Measurements from ENCODE around the gene TRPV5. TPM values are rescaled to one million over a fixed set of nuclear protein-coding genes. Genes with fewer than 3 reads are reported as not detected.

TRPV5 gene
- total RNA-seq, 2 experiments from 2014 or later: not detected

- intact Hi-C loops (cut with DNase I, micrococcal nuclease): no loop called here
- Mint-ChIP-seq H3K36me3 (ENCODE audit: low read depth) (peaks cover 6% of the 10 kb centered on the region), H3K9me3 (ENCODE audit: low read depth) (no peaks in the 10 kb centered on the region)
Observed at GRCh38 chr7:142874409-142874808, 59.1 kb downstream of the TRPV5 start.

GRCh38 chr7:142873871-142874270 lies 59.7 kb downstream of the TRPV5 start:
- intact Hi-C loops (cut with DNase I, micrococcal nuclease): loop anchor here in 1 of 2 experiments (2.0 kb wide), 1 partner anchor 341 kb away; no protein-coding TSS in a partner anchor
- ATAC-seq: no peak
- ChIA-PET POLR2A (interaction anchor here (0.6 kb wide), 1 partner anchor 237 kb away, joined by 4 read pairs; no protein-coding TSS in a partner anchor), CTCF (interaction anchor here (0.5 to 4.3 kb wide), 20 partner anchors 8 to 1263 kb away, joined by 3 to 42 read pairs (median 6); partner anchors contain the start of gene EPHB6)
- no peaks in the 10 kb centered on the region for H3K9me3 Mint-ChIP-seq (ENCODE audit: low read depth)
- DNase-seq: no peak
- no peak overlapping the region for H3K4me3 Mint-ChIP-seq
- H3K27ac Mint-ChIP-seq: no peak overlapping the region
- peaks cover 7% of the 10 kb centered on the region for H3K36me3 Mint-ChIP-seq (ENCODE audit: low read depth)
- H3K4me1 Mint-ChIP-seq: no peaks in the 10 kb centered on the region
- H3K27me3 Mint-ChIP-seq: no peaks in the 10 kb centered on the region

More at GRCh38 chr7:142874409-142874808, 59.1 kb downstream of the TRPV5 start:
- Mint-ChIP-seq H3K4me3 (no peak overlapping the region), H3K27me3 (no peaks in the 10 kb centered on the region), H3K27ac (no peak overlapping the region), H3K4me1 (no peaks in the 10 kb centered on the region)
- ChIA-PET POLR2A (interaction anchor here (0.6 kb wide), 1 partner anchor 237 kb away, joined by 4 read pairs; no protein-coding TSS in a partner anchor), CTCF (interaction anchor here (0.9 to 4.3 kb wide), 4 partner anchors 16 to 416 kb away, joined by 3 to 42 read pairs (median 14); no protein-coding TSS in a partner anchor)
- ATAC-seq (no peak), DNase-seq (no peak)

- intact Hi-C loops (cut with DNase I, micrococcal nuclease): loop anchor here in 1 of 2 experiments (2.0 kb wide), 1 partner anchor 341 kb away; no protein-coding TSS in a partner anchor
- no peaks in the 10 kb centered on the region for H3K27me3 Mint-ChIP-seq
- peaks cover 7% of the 10 kb centered on the region for H3K36me3 Mint-ChIP-seq (ENCODE audit: low read depth)
- peak; percentile 77 for ATAC-seq
- POLR2A ChIA-PET: no interaction called here
- H3K9me3 Mint-ChIP-seq (ENCODE audit: low read depth): no peaks in the 10 kb centered on the region
- DNase-seq: peak; percentile 68
- no peak overlapping the region for H3K4me3 Mint-ChIP-seq
- no peak overlapping the region for H3K27ac Mint-ChIP-seq
- CTCF ChIA-PET: interaction anchor here (0.5 to 4.3 kb wide), 34 partner anchors 8 to 1263 kb away, joined by 3 to 42 read pairs (median 4); partner anchors contain the start of gene EPHB6
- H3K4me1 Mint-ChIP-seq: no peaks in the 10 kb centered on the region
Observed at GRCh38 chr7:142873281-142873784, 60.2 kb downstream of the TRPV5 start.

GRCh38 chr7:142872106-142872675 lies 61.4 kb downstream of the TRPV5 start:
- Mint-ChIP-seq H3K4me3 (no peak overlapping the region), H3K27ac (no peak overlapping the region), H3K27me3 (no peaks in the 10 kb centered on the region), H3K9me3 (ENCODE audit: low read depth) (no peaks in the 10 kb centered on the region), H3K36me3 (ENCODE audit: low read depth) (peaks cover 7% of the 10 kb centered on the region), H3K4me1 (no peaks in the 10 kb centered on the region)
- ChIA-PET POLR2A (no interaction called here), CTCF (interaction anchor here (0.6 to 4.3 kb wide), 22 partner anchors 9 to 568 kb away, joined by 3 to 42 read pairs (median 5); partner anchors contain the start of gene EPHB6)
- intact Hi-C loops (cut with DNase I, micrococcal nuclease): loop anchor here in 1 of 2 experiments (2.0 kb wide), 1 partner anchor 343 kb away; no protein-coding TSS in a partner anchor
- ATAC-seq: no peak
- DNase-seq: no peak

GRCh38 chr7:142871260-142872105 lies 62.1 kb downstream of the TRPV5 start:
- no peaks in the 10 kb centered on the region for H3K4me1 Mint-ChIP-seq
- no peak for ATAC-seq
- no peaks in the 10 kb centered on the region for H3K9me3 Mint-ChIP-seq (ENCODE audit: low read depth)
- CTCF ChIA-PET: interaction anchor here (1.2 to 4.3 kb wide), 7 partner anchors 10 to 567 kb away, joined by 3 to 42 read pairs (median 8); no protein-coding TSS in a partner anchor
- H3K27me3 Mint-ChIP-seq: no peaks in the 10 kb centered on the region
- no peak for DNase-seq
- POLR2A ChIA-PET: no interaction called here
- no peak overlapping the region for H3K4me3 Mint-ChIP-seq
- intact Hi-C loops (cut with DNase I, micrococcal nuclease): loop anchor here in 1 of 2 experiments (2.0 kb wide), 1 partner anchor 343 kb away; no protein-coding TSS in a partner anchor
- peaks cover 7% of the 10 kb centered on the region for H3K36me3 Mint-ChIP-seq (ENCODE audit: low read depth)
- H3K27ac Mint-ChIP-seq: no peak overlapping the region

GRCh38 chr7:142870566-142871259 lies 62.8 kb downstream of the TRPV5 start:
- CTCF ChIA-PET: interaction anchor here (0.6 to 0.7 kb wide), 2 partner anchors 19 to 344 kb away, joined by 3 read pairs; no protein-coding TSS in a partner anchor
- ATAC-seq (no peak), DNase-seq (no peak)
- POLR2A ChIA-PET: no interaction called here
- Mint-ChIP-seq H3K4me1 (no peaks in the 10 kb centered on the region), H3K4me3 (no peak overlapping the region), H3K27ac (no peak overlapping the region), H3K9me3 (ENCODE audit: low read depth) (no peaks in the 10 kb centered on the region), H3K27me3 (no peaks in the 10 kb centered on the region), H3K36me3 (ENCODE audit: low read depth) (peaks cover 7% of the 10 kb centered on the region)
- intact Hi-C loops (cut with DNase I, micrococcal nuclease): no loop called here

- DNase-seq: no peak
- H3K36me3 Mint-ChIP-seq (ENCODE audit: low read depth): peaks cover 7% of the 10 kb centered on the region
- no peaks in the 10 kb centered on the region for H3K4me1 Mint-ChIP-seq
- H3K9me3 Mint-ChIP-seq (ENCODE audit: low read depth): no peaks in the 10 kb centered on the region
- H3K4me3 Mint-ChIP-seq: no peak overlapping the region
- ATAC-seq: no peak
- intact Hi-C loops (cut with DNase I, micrococcal nuclease): no loop called here
- POLR2A ChIA-PET: no interaction called here
- CTCF ChIA-PET: interaction anchor here (0.6 to 1.8 kb wide), 4 partner anchors 9 to 479 kb away, joined by 3 to 5 read pairs (median 3); no protein-coding TSS in a partner anchor
- no peaks in the 10 kb centered on the region for H3K27me3 Mint-ChIP-seq
- no peak overlapping the region for H3K27ac Mint-ChIP-seq
Observed at GRCh38 chr7:142870147-142870559, 63.4 kb downstream of the TRPV5 start.

- ATAC-seq: no peak
- no peaks in the 10 kb centered on the region for H3K4me1 Mint-ChIP-seq
Observed at GRCh38 chr7:142869434-142869833, 64.1 kb downstream of the TRPV5 start.

GRCh38 chr7:142868986-142869415 lies 64.5 kb downstream of the TRPV5 start:
- ATAC-seq: no peak
- no peaks in the 10 kb centered on the region for H3K4me1 Mint-ChIP-seq
- CTCF ChIA-PET: interaction anchor here (0.6 to 1.8 kb wide), 4 partner anchors 10 to 478 kb away, joined by 3 to 5 read pairs (median 4); no protein-coding TSS in a partner anchor
- no peaks in the 10 kb centered on the region for H3K9me3 Mint-ChIP-seq (ENCODE audit: low read depth)
- no peak for DNase-seq
- H3K4me3 Mint-ChIP-seq: no peak overlapping the region
- H3K27me3 Mint-ChIP-seq: no peaks in the 10 kb centered on the region
- no peak overlapping the region for H3K27ac Mint-ChIP-seq
- POLR2A ChIA-PET: interaction anchor here (0.7 kb wide), 1 partner anchor 68 kb away, joined by 3 read pairs; no protein-coding TSS in a partner anchor
- intact Hi-C loops (cut with DNase I, micrococcal nuclease): loop anchor here in 1 of 2 experiments (5.0 kb wide), 1 partner anchor 237 kb away; no protein-coding TSS in a partner anchor
- H3K36me3 Mint-ChIP-seq (ENCODE audit: low read depth): peaks cover 11% of the 10 kb centered on the region

More at GRCh38 chr7:142869434-142869833, 64.1 kb downstream of the TRPV5 start:
- ChIA-PET POLR2A (interaction anchor here (0.7 kb wide), 1 partner anchor 68 kb away, joined by 3 read pairs; no protein-coding TSS in a partner anchor), CTCF (interaction anchor here (0.6 to 1.8 kb wide), 4 partner anchors 10 to 478 kb away, joined by 3 to 5 read pairs (median 4); no protein-coding TSS in a partner anchor)
- Mint-ChIP-seq H3K36me3 (ENCODE audit: low read depth) (peaks cover 7% of the 10 kb centered on the region), H3K4me3 (no peak overlapping the region), H3K27ac (no peak overlapping the region), H3K9me3 (ENCODE audit: low read depth) (no peaks in the 10 kb centered on the region), H3K27me3 (no peaks in the 10 kb centered on the region)
- intact Hi-C loops (cut with DNase I, micrococcal nuclease): loop anchor here in 1 of 2 experiments (5.0 kb wide), 1 partner anchor 237 kb away; no protein-coding TSS in a partner anchor
- DNase-seq: no peak

GRCh38 chr7:142868188-142868985 lies 65.2 kb downstream of the TRPV5 start:
- DNase-seq (no peak), ATAC-seq (no peak)
- Mint-ChIP-seq H3K27ac (no peak overlapping the region), H3K4me1 (no peaks in the 10 kb centered on the region), H3K4me3 (no peak overlapping the region), H3K9me3 (ENCODE audit: low read depth) (no peaks in the 10 kb centered on the region), H3K36me3 (ENCODE audit: low read depth) (peaks cover 12% of the 10 kb centered on the region), H3K27me3 (no peaks in the 10 kb centered on the region)
- intact Hi-C loops (cut with DNase I, micrococcal nuclease): loop anchor here in 1 of 2 experiments (5.0 kb wide), 1 partner anchor 236 kb away; no protein-coding TSS in a partner anchor
- ChIA-PET CTCF (interaction anchor here (0.5 to 1.8 kb wide), 3 partner anchors 11 to 371 kb away, joined by 3 to 5 read pairs (median 5); no protein-coding TSS in a partner anchor), POLR2A (no interaction called here)
